GM18907 (cell line): ENCODE measurements around the gene LCA5.
"Not testable (repeated sequence)": the region's sequence is repeated elsewhere in the genome, so short reads cannot be mapped to it uniquely, and the experiment has no call there.

ENCODE experiments used
- ATAC-seq: cut with Tn5 transposase; IDR thresholded peaks from one replicate; pipeline ENCODE4 v1.9.1; 2021; ENCODE audit warnings: mild to moderate bottlenecking, moderate library complexity; ENCODE audit not compliant: unreplicated experiment

The LCA5 gene

DNA sequence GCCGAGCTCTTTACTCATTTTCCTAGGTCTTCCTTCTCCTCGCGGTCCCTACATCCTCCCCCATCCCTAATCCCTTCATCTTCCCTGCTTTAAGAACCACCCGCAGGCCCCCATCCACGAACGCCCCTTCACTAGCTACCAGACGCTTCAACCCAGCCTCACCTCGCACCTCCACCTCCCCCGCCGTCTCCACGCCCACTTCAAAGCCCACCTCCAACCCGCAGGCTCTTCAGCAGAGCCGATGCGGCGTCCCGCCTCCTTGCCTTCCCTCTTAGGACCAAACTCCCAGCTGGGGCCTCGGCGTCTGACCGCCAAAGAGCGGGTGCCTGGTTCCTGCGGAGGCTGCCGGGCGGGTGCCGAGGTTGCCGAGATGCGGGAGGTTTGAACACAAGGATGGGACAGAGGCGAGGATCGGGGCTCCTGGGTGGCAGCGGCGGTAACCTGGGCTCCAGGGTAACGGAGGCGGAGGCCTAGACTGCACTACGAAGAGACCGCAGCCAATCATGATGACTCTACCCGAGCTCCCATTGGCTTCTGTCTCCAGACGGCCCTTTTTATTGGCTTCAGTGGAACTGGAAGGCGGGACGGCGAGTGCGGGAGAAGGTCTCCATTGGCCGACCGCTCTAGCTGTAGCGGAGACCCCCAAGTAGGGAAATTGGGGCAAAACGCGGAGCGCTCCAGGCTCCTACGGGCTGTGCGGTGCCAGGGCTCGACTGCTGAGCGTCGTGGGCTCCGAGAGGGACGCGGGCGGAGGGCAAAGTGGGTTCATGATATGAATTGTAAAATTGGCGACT lies at the start of gene LCA5:
TSS of gene LCA5 (minus strand) at position 477 of the 794 bp plus-strand sequence. CDS start 18,536 bp downstream, outside the sequence.
- ATAC-seq: peak; percentile 100

DNA sequence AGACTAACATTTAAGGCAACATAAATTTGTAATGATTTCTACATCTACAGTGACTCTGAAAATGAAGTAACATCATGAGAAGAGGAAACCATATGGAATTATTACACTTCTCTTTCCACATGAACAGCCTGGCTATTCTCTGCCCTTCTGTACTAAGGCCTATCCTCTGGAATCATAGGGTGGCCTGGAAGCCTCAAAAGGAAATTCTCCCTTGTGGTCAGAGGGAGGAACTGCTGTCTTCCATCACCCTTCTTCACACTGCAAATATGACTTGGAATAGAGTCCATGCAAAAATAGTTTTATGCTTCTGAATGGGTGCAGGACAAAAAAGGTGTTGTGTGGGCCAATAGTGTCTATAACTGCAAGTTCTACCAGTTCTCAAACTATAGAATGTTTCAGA lies 49.3 kb upstream of the LCA5 start:
- no peak for ATAC-seq

- ATAC-seq: no peak
Observed at GRCh38 chr6:79584332-79584731, 47.1 kb upstream of the LCA5 start.

- ATAC-seq: not testable (repeated sequence)
Observed at GRCh38 chr6:79577926-79578325, 40.7 kb upstream of the LCA5 start.

DNA sequence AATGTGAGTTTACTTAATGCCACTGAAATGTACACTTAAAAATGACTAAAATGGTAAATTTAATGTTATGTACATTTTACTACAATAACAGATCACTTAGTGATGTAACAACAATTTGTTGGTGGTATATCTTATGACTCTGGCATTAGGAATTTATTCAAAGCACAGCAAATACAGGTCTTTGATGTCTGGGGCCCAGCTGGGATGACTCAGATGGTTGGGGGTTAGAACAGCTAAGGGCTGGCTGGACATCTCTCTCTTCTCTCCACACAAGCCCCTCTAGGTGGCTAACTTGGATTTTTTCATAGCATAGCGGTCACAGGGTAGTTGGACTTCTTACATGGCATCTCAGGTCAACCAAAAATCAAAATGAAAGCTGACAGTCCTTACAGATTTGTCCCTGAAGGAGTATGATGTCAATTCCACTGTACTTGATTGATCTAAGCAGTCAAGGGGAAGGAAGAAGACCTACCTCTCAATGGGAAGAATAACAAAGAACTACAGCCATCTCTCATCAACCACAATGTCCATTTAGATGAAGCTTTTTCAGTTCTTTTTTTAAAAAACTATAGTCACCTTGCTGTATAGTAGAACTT lies 37.5 kb upstream of the LCA5 start:
- no peak for ATAC-seq

- ATAC-seq: no peak
Observed at GRCh38 chr6:79574174-79574573, 36.9 kb upstream of the LCA5 start.

GRCh38 chr6:79571030-79571367 lies 33.8 kb upstream of the LCA5 start:
- ATAC-seq: peak; percentile 25

- peak; percentile 94 for ATAC-seq
Observed at GRCh38 chr6:79570129-79571029, 33.1 kb upstream of the LCA5 start.

GRCh38 chr6:79568996-79569395 lies 31.8 kb upstream of the LCA5 start:
- ATAC-seq: no peak

- ATAC-seq: no peak
Observed at GRCh38 chr6:79564636-79565035, 27.4 kb upstream of the LCA5 start.

GRCh38 chr6:79559706-79560105 lies 22.5 kb upstream of the LCA5 start:
- no peak for ATAC-seq

DNA sequence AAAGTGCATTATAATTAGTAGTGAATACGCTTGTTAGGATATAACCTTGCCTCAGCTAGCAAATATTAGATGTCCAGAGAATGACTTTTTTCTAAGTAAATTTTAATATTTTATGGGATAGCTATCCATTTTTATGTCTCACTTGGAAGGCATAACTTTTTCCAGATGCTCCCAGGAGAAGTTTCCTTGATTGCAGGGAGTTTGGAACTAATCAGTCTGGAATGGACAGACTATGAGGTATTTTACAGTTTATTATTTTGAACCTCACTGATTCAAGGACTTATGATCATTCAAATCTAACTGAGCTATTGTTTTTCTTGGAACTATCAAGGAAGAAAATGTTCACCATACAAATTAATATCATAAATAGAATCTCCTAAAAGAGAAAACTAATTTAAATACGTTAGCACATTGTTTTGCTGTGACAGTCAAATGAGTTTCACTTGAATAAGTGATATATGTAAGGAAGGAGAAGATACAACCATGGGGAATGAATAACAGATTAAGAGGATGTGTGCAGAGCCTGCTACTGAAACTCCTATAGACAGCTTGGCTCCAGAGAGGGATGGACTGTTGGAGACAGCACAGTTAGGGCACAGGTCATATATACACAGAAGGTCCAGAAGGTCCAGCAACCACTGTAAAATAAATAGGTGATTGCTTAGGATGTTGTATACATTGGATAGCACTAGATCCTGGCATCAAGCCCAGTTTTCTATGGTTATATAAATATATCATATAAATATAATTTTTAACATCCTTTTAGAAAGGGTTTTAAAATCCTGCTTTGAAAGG lies 20.6 kb upstream of the LCA5 start:
- no peak for ATAC-seq

DNA sequence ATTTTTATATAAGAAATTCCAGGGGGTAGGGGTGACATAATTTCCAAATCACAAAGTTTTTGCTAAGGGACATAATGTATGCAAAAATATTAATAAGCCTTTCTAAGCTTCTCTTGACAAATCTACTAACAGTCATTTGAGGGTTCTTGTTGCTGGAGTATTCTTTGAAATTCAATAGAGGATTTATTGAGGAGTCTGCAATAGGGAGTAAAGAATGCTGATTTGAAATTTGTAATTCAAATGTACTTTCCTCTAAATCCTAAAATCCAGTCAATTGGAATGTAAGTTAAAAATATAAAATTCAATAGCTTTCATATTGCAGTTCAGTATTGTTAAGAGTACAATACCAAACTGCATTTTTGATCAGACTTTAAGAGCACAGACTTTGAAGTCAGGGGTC lies 17.1 kb upstream of the LCA5 start:
- ATAC-seq: no peak

- no peak for ATAC-seq
Observed at GRCh38 chr6:79551401-79551800, 14.2 kb upstream of the LCA5 start.

DNA sequence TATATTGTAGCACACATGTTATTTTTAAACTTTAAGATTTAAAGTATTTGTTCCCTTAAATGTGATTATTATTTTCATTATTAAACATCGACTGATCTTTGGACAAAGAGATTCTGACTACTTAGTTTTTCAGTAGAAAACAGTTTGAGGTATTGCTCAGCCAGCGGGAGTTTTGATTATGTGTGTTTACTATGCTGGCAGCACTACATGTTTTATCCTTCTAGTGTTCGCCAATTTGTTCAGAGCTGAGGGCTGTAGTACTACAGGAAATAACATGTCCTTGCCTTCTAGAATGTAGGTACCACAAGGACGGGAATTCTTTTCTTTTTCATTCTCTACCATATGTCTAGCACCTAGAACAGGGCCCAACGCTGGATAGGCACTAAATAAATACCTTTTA lies 11.1 kb upstream of the LCA5 start:
- no peak for ATAC-seq

GRCh38 chr6:79546186-79546585 lies 9.0 kb upstream of the LCA5 start:
- ATAC-seq: no peak

DNA sequence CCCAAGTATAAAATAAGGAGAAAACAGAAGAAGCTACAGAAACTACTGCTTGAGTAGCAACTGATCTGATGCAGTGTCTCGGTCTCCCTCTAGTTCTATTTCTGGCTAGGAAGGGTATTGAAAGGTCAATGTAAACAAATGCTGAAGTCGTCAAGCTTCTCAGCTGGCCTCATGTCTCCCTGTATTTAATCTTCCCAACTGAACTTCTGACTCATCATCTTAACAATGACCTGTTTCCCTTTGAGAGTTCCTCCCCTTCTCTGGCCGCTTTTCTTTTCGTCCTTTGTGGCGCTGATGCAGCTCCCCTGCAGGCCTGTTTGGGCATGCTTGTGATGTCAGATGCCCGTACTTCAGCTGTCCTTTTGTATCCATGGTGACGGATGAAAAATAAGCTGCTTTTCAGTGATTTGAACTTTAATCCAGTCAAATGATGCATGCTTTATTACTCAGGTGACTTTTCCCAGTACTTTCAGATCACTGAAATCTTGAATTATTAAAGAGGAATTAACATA lies 7.8 kb upstream of the LCA5 start:
- ATAC-seq: peak; percentile 85

GRCh38 chr6:79544299-79544927 lies 7.2 kb upstream of the LCA5 start:
- peak; percentile 78 for ATAC-seq

DNA sequence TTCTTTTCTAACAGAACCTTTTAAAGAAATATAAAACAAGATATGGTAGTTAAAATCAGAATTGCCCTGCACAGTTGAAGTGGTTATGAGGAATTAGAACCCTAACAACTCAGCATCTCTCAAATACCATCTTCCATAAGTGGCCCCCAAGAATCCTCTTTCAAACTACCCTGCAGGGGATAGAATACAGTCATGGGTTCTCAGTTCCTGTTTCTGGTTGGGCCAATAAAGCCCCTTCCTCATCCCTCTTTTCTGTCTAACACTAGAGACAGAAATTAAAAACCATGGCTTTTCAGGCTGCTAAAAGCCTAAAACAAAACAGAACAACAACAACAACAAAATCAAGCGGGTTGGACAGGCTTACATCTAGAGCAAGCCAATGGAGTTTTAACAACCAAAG lies 6.7 kb upstream of the LCA5 start:
- peak; percentile 26 for ATAC-seq

DNA sequence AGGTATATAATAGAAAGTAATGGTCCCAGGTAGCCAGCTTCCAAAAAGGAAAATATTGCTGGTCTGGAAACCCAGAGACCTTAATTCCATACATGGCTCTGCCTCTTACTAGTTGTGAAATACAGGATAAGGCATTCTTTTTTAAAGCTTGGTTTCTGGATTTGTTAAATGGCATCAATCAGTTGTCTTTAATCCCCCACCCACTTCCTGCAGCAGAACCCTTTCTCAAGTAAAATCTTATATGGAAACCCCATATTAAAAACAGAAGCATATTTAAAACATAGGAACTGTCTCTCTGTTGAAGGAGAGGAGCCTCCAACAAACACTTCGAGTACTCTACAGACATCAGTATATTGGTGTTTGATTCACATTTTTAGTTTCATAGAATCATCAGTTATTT lies 6.2 kb upstream of the LCA5 start:
- no peak for ATAC-seq
